GM20000 (cell line): ENCODE results near the gene GRM7.

Experiments used
- DNase-seq: peaks from one replicate; pipeline ENCODE4 v3.0.0; 2012; ENCODE audit warnings: low spot score
- TF ChIP-seq, protein P1 (sequence below): IDR thresholded peaks from 2 replicates; pipeline ENCODE4 v1.5.1; 2012; ENCODE audit warnings: mild to moderate bottlenecking, control low read depth; ENCODE audit errors: extremely low read depth, missing control alignments

The GRM7 gene

DNA sequence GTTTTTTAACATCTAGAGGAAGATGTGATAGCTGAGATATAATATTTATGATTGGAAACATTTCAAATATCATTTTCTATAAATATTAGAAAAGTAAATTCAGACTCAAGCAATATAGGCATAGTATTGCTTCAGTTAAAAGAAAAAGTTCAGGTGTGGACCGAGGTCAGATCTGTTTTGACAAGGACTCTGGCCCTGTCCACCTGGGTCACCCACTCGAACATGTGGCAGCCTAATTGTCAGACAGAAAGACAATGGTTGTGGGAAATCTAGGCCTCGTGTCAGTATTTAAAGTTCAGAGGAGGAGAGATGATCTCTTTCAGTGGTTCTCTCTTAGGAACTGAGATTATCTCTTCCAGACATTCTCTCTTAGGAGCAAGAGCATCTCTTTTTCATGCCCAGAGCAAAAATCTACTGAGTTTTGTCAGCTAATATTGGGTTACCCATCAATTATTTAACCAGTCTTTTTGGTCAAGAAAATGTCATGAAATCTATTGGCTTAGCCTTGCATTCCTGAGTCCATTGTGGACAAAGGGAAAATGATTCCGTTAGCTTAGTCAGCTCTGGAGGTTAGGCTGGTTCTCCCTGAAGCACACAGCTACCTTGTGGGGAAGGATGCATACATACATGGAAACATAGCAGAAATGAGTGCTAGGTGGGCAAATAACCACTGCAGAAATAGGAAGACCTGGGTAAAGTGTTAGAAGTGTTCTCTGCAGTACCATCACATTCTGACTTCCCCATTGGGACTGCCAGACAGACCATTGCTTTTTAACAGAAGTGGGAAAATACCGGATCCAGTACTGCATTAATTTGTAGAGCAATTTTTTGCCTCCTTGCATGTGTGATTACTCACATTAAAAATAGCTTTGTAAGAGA lies 343.3 kb downstream of the GRM7 start:
- no peak for DNase-seq
- TF ChIP-seq, protein P1, sequence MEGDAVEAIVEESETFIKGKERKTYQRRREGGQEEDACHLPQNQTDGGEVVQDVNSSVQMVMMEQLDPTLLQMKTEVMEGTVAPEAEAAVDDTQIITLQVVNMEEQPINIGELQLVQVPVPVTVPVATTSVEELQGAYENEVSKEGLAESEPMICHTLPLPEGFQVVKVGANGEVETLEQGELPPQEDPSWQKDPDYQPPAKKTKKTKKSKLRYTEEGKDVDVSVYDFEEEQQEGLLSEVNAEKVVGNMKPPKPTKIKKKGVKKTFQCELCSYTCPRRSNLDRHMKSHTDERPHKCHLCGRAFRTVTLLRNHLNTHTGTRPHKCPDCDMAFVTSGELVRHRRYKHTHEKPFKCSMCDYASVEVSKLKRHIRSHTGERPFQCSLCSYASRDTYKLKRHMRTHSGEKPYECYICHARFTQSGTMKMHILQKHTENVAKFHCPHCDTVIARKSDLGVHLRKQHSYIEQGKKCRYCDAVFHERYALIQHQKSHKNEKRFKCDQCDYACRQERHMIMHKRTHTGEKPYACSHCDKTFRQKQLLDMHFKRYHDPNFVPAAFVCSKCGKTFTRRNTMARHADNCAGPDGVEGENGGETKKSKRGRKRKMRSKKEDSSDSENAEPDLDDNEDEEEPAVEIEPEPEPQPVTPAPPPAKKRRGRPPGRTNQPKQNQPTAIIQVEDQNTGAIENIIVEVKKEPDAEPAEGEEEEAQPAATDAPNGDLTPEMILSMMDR = no peak

DNA sequence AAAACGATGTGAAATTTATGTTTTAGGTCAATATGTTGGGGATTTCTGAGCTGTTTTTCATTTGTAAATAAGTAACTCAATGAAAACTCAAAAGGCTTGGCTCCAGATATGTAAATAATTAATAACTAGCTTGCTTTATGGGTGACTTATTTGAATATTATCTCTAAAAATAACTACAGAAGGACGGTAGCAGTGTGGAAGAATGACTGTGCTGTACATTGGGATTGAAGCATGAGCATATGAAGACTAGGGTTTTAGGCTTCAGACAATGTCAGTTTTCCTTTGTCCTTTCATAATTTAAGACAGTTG lies 343.9 kb downstream of the GRM7 start:
- TF ChIP-seq, protein P1 = no peak
- DNase-seq = no peak

DNA sequence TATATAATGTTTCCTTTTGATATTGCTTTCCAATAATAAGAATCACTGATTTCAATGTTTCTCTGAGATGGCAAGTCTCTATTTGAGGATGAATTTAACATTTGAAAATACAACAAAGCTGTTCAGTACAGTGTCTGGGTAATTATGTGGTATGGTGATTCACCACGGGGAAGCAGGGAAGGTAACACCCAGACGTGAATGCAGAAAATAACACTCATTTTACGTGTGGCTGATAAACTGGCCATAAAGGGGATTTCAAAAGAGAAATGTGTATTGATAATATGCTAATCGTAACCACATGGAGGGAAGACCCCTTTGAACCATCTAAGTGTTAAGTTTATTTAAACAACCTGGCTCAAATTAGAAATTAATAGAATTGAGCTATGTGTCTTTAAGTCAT lies 344.6 kb downstream of the GRM7 start:
- TF ChIP-seq, protein P1 = no peak
- DNase-seq = peak; percentile 6

DNA sequence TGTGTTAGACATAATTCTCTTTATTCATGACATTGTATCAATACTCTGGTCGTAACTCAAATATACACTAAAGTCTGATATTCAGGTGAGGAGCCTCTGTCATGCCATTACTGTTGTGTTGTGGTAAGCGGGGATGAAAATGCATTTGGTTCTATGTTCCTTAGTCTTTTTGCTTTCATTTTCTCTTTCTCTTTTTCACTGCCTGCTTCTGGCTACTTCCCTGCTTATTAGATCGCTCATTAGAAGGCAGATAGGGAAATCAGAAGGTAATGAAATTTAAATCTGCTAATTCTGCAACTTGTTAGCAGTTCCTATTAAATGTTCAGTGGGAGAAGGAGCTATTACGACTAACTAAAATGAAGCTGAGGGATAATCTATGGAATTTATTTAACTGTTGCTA lies 345.0 kb downstream of the GRM7 start:
- TF ChIP-seq, protein P1 = no peak
- DNase-seq = peak; percentile 15

DNA sequence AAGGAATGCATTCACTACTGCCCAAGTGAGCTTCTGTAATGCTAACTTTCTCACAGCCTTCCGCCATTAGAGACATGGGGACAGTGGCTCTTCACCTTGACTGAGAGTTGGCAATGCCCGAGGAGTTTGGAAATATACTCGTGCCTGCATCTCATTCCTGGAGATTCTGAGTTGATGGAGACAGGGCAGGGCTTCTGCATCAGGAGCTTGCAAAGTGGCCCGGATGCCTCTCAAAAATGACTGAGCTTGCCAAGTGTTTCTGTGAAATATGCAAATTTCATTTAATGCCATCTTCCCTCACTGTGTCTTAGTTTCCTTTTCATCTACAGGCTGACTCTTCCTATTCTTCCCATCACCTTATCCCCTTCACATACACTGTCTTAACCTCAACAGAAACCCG lies 346.2 kb downstream of the GRM7 start:
- no peak for DNase-seq
- TF ChIP-seq, protein P1 = no peak

DNA sequence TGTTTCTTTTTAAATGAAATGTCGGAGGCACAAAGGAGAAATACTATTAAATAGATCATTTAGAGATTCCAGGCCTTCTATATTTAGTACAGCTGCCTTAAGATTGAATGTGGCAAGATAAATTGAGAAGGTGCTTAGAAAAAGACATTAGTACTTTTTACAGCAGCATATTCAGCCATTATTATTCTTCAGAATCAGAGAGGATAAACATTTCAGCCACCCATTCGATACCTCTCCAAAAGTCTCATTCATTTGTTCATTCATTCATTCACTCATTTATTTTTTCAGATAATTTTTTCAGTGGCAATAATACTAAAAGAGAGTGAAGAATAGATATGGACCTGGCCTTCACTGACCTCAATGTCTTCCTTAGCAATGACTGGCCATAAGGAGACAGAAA lies 347.0 kb downstream of the GRM7 start:
- DNase-seq = no peak
- TF ChIP-seq, protein P1 = no peak

DNA sequence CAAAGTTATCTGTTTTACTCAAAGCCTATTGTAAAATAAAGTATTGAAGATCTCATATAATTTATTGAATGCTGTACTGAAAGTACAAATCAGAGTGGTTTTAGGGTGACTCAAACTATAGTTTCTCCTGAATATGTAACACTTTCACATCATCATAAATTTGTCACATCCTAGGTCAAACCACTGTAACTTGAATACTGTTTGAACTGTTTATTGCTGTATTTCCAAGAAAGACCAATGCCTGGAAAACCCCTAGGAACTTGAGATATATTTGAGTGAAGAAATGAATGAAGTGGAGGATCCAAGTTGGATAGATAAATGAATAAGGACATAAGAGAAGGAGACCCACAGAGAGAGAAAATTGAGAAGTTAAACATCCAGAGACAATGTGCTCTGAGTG lies 348.2 kb downstream of the GRM7 start:
- no peak for DNase-seq
- TF ChIP-seq, protein P1 = no peak
